ENCODE measurements around the gene RTL5.
"Not testable (repeated sequence)": the region's sequence is repeated elsewhere in the genome, so short reads cannot be mapped to it uniquely, and the experiment has no call there.

RTL5 gene

GRCh38 chrX:72131317-72132294 is at the start of gene RTL5:
Gene RTL5 (minus strand): TSS chrX:72131915.
- no peaks in the 10 kb centered on the region for H3F3A ChIP-seq (ENCODE audit: low read depth)
- no peaks in the 10 kb centered on the region for H3K9me2 ChIP-seq (replicated peaks; ENCODE audit: low read depth, low read length)
- H3K4me3 ChIP-seq (ENCODE audit: low read length, poor library complexity, severe bottlenecking), result no peak within 1 kb of the TSS
- H4K20me1 ChIP-seq (ENCODE audit: insufficient read depth, low read length, poor library complexity, severe bottlenecking), result no peaks in the 10 kb centered on the region
- H3K27me3 ChIP-seq (ENCODE audit: insufficient read depth, low read length, poor library complexity, severe bottlenecking), result no peaks in the 10 kb centered on the region
- no peaks in the 10 kb centered on the region for H3K36me3 ChIP-seq (ENCODE audit: insufficient read depth, low read length)
- H3K79me2 ChIP-seq (ENCODE audit: insufficient read depth, low read length), result no peaks in the 10 kb centered on the region
- H3K9me3 ChIP-seq (ENCODE audit: insufficient read depth, low read depth, low read length), result no peaks in the 10 kb centered on the region
- TF ChIP-seq CTCF (conservative IDR thresholded peaks at IDR 0.05; ENCODE audit: low read length) (no peak), EZH2phosphoT487 (IDR thresholded peaks at IDR 0.05; ENCODE audit: borderline replicate concordance) (no peak)
- peaks cover 10% of the 10 kb centered on the region for H3K4me1 ChIP-seq (ENCODE audit: insufficient read depth, low read length, poor library complexity, severe bottlenecking)
- H2AFZ ChIP-seq (ENCODE audit: low read length), result no peak within 1 kb of the TSS
- H3K9ac ChIP-seq (ENCODE audit: low read depth, low read length, poor library complexity, severe bottlenecking), result no peak within 1 kb of the TSS
- no peak within 1 kb of the TSS for H3K4me2 ChIP-seq (ENCODE audit: low read depth, low read length, poor library complexity, severe bottlenecking)

GRCh38 chrX:72180539-72180938 is 48.8 kb upstream of the RTL5 start:
- H3K9ac ChIP-seq (ENCODE audit: low read depth, low read length, poor library complexity, severe bottlenecking), result peak overlapping the region; percentile 91
- peak overlapping the region; percentile 76 for H3K4me2 ChIP-seq (ENCODE audit: low read depth, low read length, poor library complexity, severe bottlenecking)
- no peaks in the 10 kb centered on the region for H3K9me3 ChIP-seq (ENCODE audit: insufficient read depth, low read depth, low read length)
- peaks cover 22% of the 10 kb centered on the region for H3K79me2 ChIP-seq (ENCODE audit: insufficient read depth, low read length)
- H3K27me3 ChIP-seq (ENCODE audit: insufficient read depth, low read length, poor library complexity, severe bottlenecking), result no peaks in the 10 kb centered on the region
- peak overlapping the region; percentile 64; the same call in 1 of the 2 replicates for H2AFZ ChIP-seq (ENCODE audit: low read length)
- H3K36me3 ChIP-seq (ENCODE audit: insufficient read depth, low read length), result no peaks in the 10 kb centered on the region
- peak overlapping the region; percentile 94 for H3K4me3 ChIP-seq (ENCODE audit: low read length, poor library complexity, severe bottlenecking)
- peaks cover 5% of the 10 kb centered on the region for H4K20me1 ChIP-seq (ENCODE audit: insufficient read depth, low read length, poor library complexity, severe bottlenecking)
- TF ChIP-seq CTCF (conservative IDR thresholded peaks at IDR 0.05; ENCODE audit: low read length), result no peak
- TF ChIP-seq EZH2phosphoT487 (IDR thresholded peaks at IDR 0.05; ENCODE audit: borderline replicate concordance), result no peak
- H3K9me2 ChIP-seq (replicated peaks; ENCODE audit: low read depth, low read length), result no peaks in the 10 kb centered on the region
- H3K4me1 ChIP-seq (ENCODE audit: insufficient read depth, low read length, poor library complexity, severe bottlenecking), result peaks cover 5% of the 10 kb centered on the region
- H3F3A ChIP-seq (ENCODE audit: low read depth), result no peaks in the 10 kb centered on the region

- H3K36me3 ChIP-seq (ENCODE audit: insufficient read depth, low read length), result no peaks in the 10 kb centered on the region
- H3K79me2 ChIP-seq (ENCODE audit: insufficient read depth, low read length), result peaks cover 4% of the 10 kb centered on the region
- TF ChIP-seq CTCF (conservative IDR thresholded peaks at IDR 0.05; ENCODE audit: low read length) (no peak), EZH2phosphoT487 (IDR thresholded peaks at IDR 0.05; ENCODE audit: borderline replicate concordance) (no peak)
Measured at GRCh38 chrX:72176981-72177380, 45.3 kb upstream of the RTL5 start.

DNA sequence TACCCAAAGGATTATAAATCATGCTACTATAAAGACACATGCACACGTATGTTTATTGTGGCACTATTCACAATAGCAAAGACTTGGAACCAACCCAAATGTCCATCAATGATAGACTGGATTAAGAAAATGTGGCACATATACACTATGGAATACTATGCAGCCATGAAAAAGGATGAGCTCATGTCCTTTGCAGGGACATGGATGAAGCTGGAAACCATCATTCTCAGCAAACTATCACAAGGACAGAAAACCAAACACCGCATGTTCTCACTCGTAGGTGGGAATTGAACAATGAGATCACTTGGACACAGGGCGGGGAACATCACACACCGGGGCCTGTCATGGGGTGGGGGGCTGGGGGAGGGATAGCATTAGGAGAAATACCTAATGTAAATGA is 44.6 kb upstream of the RTL5 start:
- not testable (repeated sequence) for H3K9me2 ChIP-seq (replicated peaks; ENCODE audit: low read depth, low read length); H3K4me1 ChIP-seq (ENCODE audit: insufficient read depth, low read length, poor library complexity, severe bottlenecking); H3K27me3 ChIP-seq (ENCODE audit: insufficient read depth, low read length, poor library complexity, severe bottlenecking); H2AFZ ChIP-seq (ENCODE audit: low read length); H3K79me2 ChIP-seq (ENCODE audit: insufficient read depth, low read length); H3K36me3 ChIP-seq (ENCODE audit: insufficient read depth, low read length); H3K9me3 ChIP-seq (ENCODE audit: insufficient read depth, low read depth, low read length); H3K9ac ChIP-seq (ENCODE audit: low read depth, low read length, poor library complexity, severe bottlenecking); H3F3A ChIP-seq (ENCODE audit: low read depth); H3K4me2 ChIP-seq (ENCODE audit: low read depth, low read length, poor library complexity, severe bottlenecking); H3K4me3 ChIP-seq (ENCODE audit: low read length, poor library complexity, severe bottlenecking); H4K20me1 ChIP-seq (ENCODE audit: insufficient read depth, low read length, poor library complexity, severe bottlenecking)

More at GRCh38 chrX:72176981-72177380, 45.3 kb upstream of the RTL5 start:
- Histone ChIP-seq H3K9me3 (ENCODE audit: insufficient read depth, low read depth, low read length) (no peaks in the 10 kb centered on the region), H2AFZ (ENCODE audit: low read length) (no peak overlapping the region), H3K4me1 (ENCODE audit: insufficient read depth, low read length, poor library complexity, severe bottlenecking) (no peaks in the 10 kb centered on the region), H3K4me2 (ENCODE audit: low read depth, low read length, poor library complexity, severe bottlenecking) (no peak overlapping the region), H3K4me3 (ENCODE audit: low read length, poor library complexity, severe bottlenecking) (no peak overlapping the region), H3F3A (ENCODE audit: low read depth) (no peaks in the 10 kb centered on the region), H3K27me3 (ENCODE audit: insufficient read depth, low read length, poor library complexity, severe bottlenecking) (no peaks in the 10 kb centered on the region), H3K9me2 (replicated peaks; ENCODE audit: low read depth, low read length) (no peaks in the 10 kb centered on the region), H4K20me1 (ENCODE audit: insufficient read depth, low read length, poor library complexity, severe bottlenecking) (no peaks in the 10 kb centered on the region), H3K9ac (ENCODE audit: low read depth, low read length, poor library complexity, severe bottlenecking) (no peak overlapping the region)
